ENCODE measurements around the gene CDH4.

The CDH4 gene

GRCh38 chr20:61885759-61886715 lies 634.0 kb downstream of the CDH4 start:
- no peak overlapping the region for H3K4me3 ChIP-seq (ENCODE audit: low read depth in 1 of 2, low read length in 1 of 2)
- H3K36me3 ChIP-seq: no peaks in the 10 kb centered on the region
- peaks cover 9% of the 10 kb centered on the region for H3K27me3 ChIP-seq
- H3K27ac ChIP-seq: no peak overlapping the region
- H3K9me3 ChIP-seq: no peaks in the 10 kb centered on the region
- no peak for TF ChIP-seq CTCF (IDR thresholded peaks at IDR 0.05)
- no peaks in the 10 kb centered on the region for H3K4me1 ChIP-seq (ENCODE audit: control insufficient read depth in 1 of 2, insufficient read depth in 1 of 2, low read depth in 1 of 2, low read length in 1 of 2)

- peak; percentile 8 for TF ChIP-seq CTCF (IDR thresholded peaks at IDR 0.05)
- peaks cover 9% of the 10 kb centered on the region for H3K27me3 ChIP-seq
- no peak overlapping the region for H3K4me3 ChIP-seq (ENCODE audit: low read depth in 1 of 2, low read length in 1 of 2)
Measured at GRCh38 chr20:61886721-61887595, 634.9 kb downstream of the CDH4 start.

GRCh38 chr20:61887596-61888093 lies 635.6 kb downstream of the CDH4 start:
- Histone ChIP-seq H3K4me3 (ENCODE audit: low read depth in 1 of 2, low read length in 1 of 2) (no peak overlapping the region), H3K27ac (no peak overlapping the region), H3K27me3 (peaks cover 8% of the 10 kb centered on the region), H3K4me1 (ENCODE audit: control insufficient read depth in 1 of 2, insufficient read depth in 1 of 2, low read depth in 1 of 2, low read length in 1 of 2) (no peaks in the 10 kb centered on the region), H3K9me3 (no peaks in the 10 kb centered on the region), H3K36me3 (no peaks in the 10 kb centered on the region)
- no peak for TF ChIP-seq CTCF (IDR thresholded peaks at IDR 0.05)

More at GRCh38 chr20:61886721-61887595, 634.9 kb downstream of the CDH4 start:
- no peaks in the 10 kb centered on the region for H3K36me3 ChIP-seq
- no peaks in the 10 kb centered on the region for H3K4me1 ChIP-seq (ENCODE audit: control insufficient read depth in 1 of 2, insufficient read depth in 1 of 2, low read depth in 1 of 2, low read length in 1 of 2)
- H3K27ac ChIP-seq: no peak overlapping the region
- no peaks in the 10 kb centered on the region for H3K9me3 ChIP-seq

GRCh38 chr20:61888101-61888865 lies 636.2 kb downstream of the CDH4 start:
- Histone ChIP-seq H3K4me1 (ENCODE audit: control insufficient read depth in 1 of 2, insufficient read depth in 1 of 2, low read depth in 1 of 2, low read length in 1 of 2) (no peaks in the 10 kb centered on the region), H3K27ac (no peak overlapping the region), H3K4me3 (ENCODE audit: low read depth in 1 of 2, low read length in 1 of 2) (no peak overlapping the region), H3K9me3 (no peaks in the 10 kb centered on the region), H3K36me3 (no peaks in the 10 kb centered on the region), H3K27me3 (peaks cover 2% of the 10 kb centered on the region)
- no peak for TF ChIP-seq CTCF (IDR thresholded peaks at IDR 0.05)

- Histone ChIP-seq H3K9me3 (no peaks in the 10 kb centered on the region), H3K27ac (no peak overlapping the region), H3K4me3 (ENCODE audit: low read depth in 1 of 2, low read length in 1 of 2) (no peak overlapping the region), H3K27me3 (no peaks in the 10 kb centered on the region), H3K4me1 (ENCODE audit: control insufficient read depth in 1 of 2, insufficient read depth in 1 of 2, low read depth in 1 of 2, low read length in 1 of 2) (no peaks in the 10 kb centered on the region), H3K36me3 (no peaks in the 10 kb centered on the region)
- no peak for TF ChIP-seq CTCF (IDR thresholded peaks at IDR 0.05)
Measured at GRCh38 chr20:61889659-61890058, 637.6 kb downstream of the CDH4 start.
